CD4-positive, alpha-beta T cell treated with Interleukin-15 for 1 hour (primary cell): ENCODE results near the gene PPP4R2.

Experiments used
- DNase-seq: peaks from one replicate; pipeline ENCODE4 v3.0.0-alpha.2; 2020

Gene PPP4R2

GRCh38 chr3:73070675-73071575 lies 74.3 kb downstream of the PPP4R2 start:
- DNase-seq, result no peak

GRCh38 chr3:73071952-73072351 lies 75.3 kb downstream of the PPP4R2 start:
- no peak for DNase-seq

GRCh38 chr3:73072634-73073033 lies 76.0 kb downstream of the PPP4R2 start:
- no peak for DNase-seq

GRCh38 chr3:73073091-73073707 lies 76.6 kb downstream of the PPP4R2 start:
- DNase-seq, result no peak

GRCh38 chr3:73074781-73075180 lies 78.2 kb downstream of the PPP4R2 start:
- DNase-seq, result no peak

GRCh38 chr3:73080216-73080966 lies 83.8 kb downstream of the PPP4R2 start:
- DNase-seq, result no peak

- DNase-seq, result no peak
Observed at GRCh38 chr3:73081140-73081539, 84.5 kb downstream of the PPP4R2 start.

GRCh38 chr3:73084170-73084569 lies 87.6 kb downstream of the PPP4R2 start:
- no peak for DNase-seq

- DNase-seq, result no peak
Observed at GRCh38 chr3:73086071-73086494, 89.5 kb downstream of the PPP4R2 start.

- no peak for DNase-seq
Observed at GRCh38 chr3:73094129-73094528, 97.5 kb downstream of the PPP4R2 start.

GRCh38 chr3:73094951-73095350 lies 98.3 kb downstream of the PPP4R2 start:
- no peak for DNase-seq

GRCh38 chr3:73096169-73096568 lies 99.6 kb downstream of the PPP4R2 start:
- no peak for DNase-seq

- DNase-seq, result no peak
Observed at GRCh38 chr3:73098026-73098425, 101.4 kb downstream of the PPP4R2 start.

- no peak for DNase-seq
Observed at GRCh38 chr3:73098873-73099272, 102.3 kb downstream of the PPP4R2 start.

GRCh38 chr3:73100741-73101559 lies 104.3 kb downstream of the PPP4R2 start:
- peak; percentile 63 for DNase-seq

GRCh38 chr3:73101881-73102280 lies 105.3 kb downstream of the PPP4R2 start:
- no peak for DNase-seq

- no peak for DNase-seq
Observed at GRCh38 chr3:73107215-73107614, 110.6 kb downstream of the PPP4R2 start.

- no peak for DNase-seq
Observed at GRCh38 chr3:73107676-73108187, 111.1 kb downstream of the PPP4R2 start.

- no peak for DNase-seq
Observed at GRCh38 chr3:73108750-73109149, 112.1 kb downstream of the PPP4R2 start.

GRCh38 chr3:73110530-73110929 lies 113.9 kb downstream of the PPP4R2 start:
- DNase-seq, result no peak

GRCh38 chr3:73114711-73115110 lies 118.1 kb downstream of the PPP4R2 start:
- no peak for DNase-seq

- DNase-seq, result no peak
Observed at GRCh38 chr3:73115806-73116205, 119.2 kb downstream of the PPP4R2 start.
